ENCODE measurements around the gene ARID1A. TPM values are rescaled to one million over a fixed set of nuclear protein-coding genes. Genes with fewer than 3 reads are reported as not detected.

Gene ARID1A
- total RNA-seq, 6 experiments from 2014 or later: 22.2 to 36.4 (median 29.4) TPM

DNA sequence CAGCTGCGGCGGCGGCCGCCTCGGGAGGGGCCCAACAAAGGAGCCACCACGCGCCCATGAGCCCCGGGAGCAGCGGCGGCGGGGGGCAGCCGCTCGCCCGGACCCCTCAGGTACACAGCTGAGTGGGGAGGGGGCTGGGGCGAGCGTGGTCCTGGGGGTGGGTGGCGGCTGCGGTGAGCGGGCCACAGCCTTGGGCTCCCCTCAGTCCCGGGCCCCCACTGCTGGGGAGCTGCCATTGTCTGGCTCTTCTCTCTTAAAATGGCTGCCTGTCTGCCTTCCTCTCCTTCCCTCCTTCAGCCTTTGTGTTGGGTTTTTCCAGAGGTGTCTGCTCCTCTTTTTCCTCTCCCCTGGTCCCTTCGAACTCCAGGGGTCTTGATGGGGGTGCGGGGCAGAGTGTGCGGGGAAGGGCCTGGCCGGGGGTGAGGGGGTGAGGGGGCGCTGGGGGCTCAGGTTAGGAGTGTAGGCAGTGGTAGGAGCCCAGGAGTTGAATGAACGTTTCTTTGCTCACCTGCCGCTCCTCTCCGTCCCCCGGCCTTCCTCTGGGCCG lies 1.7 kb downstream of the ARID1A start:
- peaks cover 8 to 62% (median 30%) of the 10 kb centered on the region in 4 donors for H3K4me1 ChIP-seq
- H3K9me3 ChIP-seq: no peaks in the 10 kb centered on the region
- intact Hi-C loops (cut with DNase I): no loop called here
- H3K27me3 ChIP-seq: no peaks in the 10 kb centered on the region
- ATAC-seq (no peak), DNase-seq (peak; percentile 34 to 57 (median 50))
- WGBS (ENCODE audit: insufficient coverage, low coverage, low lambda C conversion rate, missing lambda C conversion rate): 0% methylated on average over 6 of the region's 30 CpGs
- no peaks in the 10 kb centered on the region for H3K36me3 ChIP-seq
- peak overlapping the region; percentile 72 to 87 (median 75) for H3K4me3 ChIP-seq
- H3K27ac ChIP-seq: peak overlapping the region; percentile 96 to 97 (median 97)
- TF ChIP-seq, protein P1, sequence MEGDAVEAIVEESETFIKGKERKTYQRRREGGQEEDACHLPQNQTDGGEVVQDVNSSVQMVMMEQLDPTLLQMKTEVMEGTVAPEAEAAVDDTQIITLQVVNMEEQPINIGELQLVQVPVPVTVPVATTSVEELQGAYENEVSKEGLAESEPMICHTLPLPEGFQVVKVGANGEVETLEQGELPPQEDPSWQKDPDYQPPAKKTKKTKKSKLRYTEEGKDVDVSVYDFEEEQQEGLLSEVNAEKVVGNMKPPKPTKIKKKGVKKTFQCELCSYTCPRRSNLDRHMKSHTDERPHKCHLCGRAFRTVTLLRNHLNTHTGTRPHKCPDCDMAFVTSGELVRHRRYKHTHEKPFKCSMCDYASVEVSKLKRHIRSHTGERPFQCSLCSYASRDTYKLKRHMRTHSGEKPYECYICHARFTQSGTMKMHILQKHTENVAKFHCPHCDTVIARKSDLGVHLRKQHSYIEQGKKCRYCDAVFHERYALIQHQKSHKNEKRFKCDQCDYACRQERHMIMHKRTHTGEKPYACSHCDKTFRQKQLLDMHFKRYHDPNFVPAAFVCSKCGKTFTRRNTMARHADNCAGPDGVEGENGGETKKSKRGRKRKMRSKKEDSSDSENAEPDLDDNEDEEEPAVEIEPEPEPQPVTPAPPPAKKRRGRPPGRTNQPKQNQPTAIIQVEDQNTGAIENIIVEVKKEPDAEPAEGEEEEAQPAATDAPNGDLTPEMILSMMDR (IDR thresholded peaks at IDR 0.05): no peak
- no peak for TF ChIP-seq POLR2A (IDR thresholded peaks at IDR 0.05)

DNA sequence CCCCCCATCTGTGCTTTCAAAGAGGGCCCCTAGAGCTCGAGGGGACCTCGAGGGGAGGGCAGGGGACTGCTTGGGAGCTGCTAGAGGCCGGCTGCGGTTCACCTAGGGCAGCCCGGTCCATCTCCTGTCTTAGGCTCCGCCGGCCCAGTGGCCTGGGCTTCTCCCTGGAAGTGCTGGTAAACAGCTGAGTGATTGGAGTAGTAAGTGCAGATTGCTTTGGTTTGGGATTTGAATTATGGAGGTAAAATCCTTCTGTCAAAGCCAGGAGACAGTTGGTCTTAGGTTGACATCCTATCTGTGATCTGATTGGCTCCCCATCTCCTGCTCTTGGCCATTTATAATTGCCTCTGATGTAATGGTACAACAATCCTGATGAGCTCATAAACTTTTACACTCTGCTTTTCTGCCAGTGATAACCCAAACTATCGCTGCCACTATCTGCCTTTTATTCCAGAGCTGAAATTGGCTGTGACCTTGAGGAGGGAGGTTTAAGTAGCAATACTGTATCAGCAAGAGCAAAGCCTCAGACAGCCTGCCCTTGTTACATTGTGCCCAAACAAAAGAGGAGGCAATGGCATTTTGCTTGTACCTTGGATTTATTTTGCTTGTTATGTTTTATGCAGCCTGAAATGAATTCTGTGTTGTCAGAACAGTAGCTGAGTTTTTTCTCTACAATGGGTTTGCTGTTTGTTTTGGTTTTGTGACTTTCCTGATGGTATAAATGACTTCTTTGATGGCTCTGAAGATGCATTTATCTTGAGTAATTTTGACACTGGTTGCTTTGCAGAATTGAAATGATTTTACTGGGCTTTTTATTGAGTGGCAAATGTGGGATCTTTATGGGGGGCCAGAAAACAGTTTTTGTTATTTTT lies 2.4 kb downstream of the ARID1A start:
- intact Hi-C loops (cut with DNase I): no loop called here
- Histone ChIP-seq H3K36me3 (no peaks in the 10 kb centered on the region), H3K4me1 (peaks cover 4 to 69% (median 33%) of the 10 kb centered on the region in 4 donors), H3K4me3 (peak overlapping the region; percentile 72 to 87 (median 75)), H3K27me3 (no peaks in the 10 kb centered on the region), H3K9me3 (no peaks in the 10 kb centered on the region), H3K27ac (peak overlapping the region; percentile 96 to 97 (median 97))
- ATAC-seq (peak; percentile 40 to 62 (median 49)), DNase-seq (peak; percentile 54 to 74 (median 57))
- TF ChIP-seq, protein P1 (IDR thresholded peaks at IDR 0.05): no peak
- TF ChIP-seq POLR2A (IDR thresholded peaks at IDR 0.05): peak; percentile 77
- 3% methylated on average over 7 of the region's 8 CpGs for WGBS (ENCODE audit: insufficient coverage, low coverage, low lambda C conversion rate, missing lambda C conversion rate)

DNA sequence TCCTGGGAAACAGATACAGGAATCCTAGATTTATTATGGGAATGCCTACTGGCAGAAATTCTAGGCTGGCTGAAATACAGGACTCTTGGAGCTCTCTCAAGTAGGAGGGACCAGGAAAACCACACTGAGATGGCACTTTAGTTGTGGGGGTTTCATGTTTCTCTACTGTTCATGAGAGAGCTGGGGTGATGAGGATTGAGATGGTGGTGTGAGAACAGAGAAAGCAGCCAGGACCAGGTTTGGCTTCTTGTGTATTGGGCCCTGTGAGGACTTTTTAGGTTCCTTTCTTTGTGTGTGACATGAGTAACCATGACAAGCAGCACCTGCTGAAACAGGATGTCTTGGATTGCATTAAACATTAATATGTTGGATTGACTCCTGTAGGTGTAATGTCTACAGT lies 4.9 kb downstream of the ARID1A start:
- H3K4me3 ChIP-seq: no peak overlapping the region
- no peaks in the 10 kb centered on the region for H3K27me3 ChIP-seq
- ATAC-seq (no peak), DNase-seq (no peak)
- peak overlapping the region in 1 of 3 donors; percentile 10 for H3K27ac ChIP-seq
- no peak for TF ChIP-seq POLR2A (IDR thresholded peaks at IDR 0.05)
- TF ChIP-seq, protein P1 (IDR thresholded peaks at IDR 0.05): no peak
- H3K36me3 ChIP-seq: no peaks in the 10 kb centered on the region
- intact Hi-C loops (cut with DNase I): loop anchor here (10.0 kb wide), 2 partner anchors 74 to 84 kb away; partner anchors contain the start of gene PIGV (in 1 of the 2)
- no peaks in the 10 kb centered on the region for H3K9me3 ChIP-seq
- H3K4me1 ChIP-seq: peaks cover 0 to 71% (median 28%) of the 10 kb centered on the region in 4 donors

DNA sequence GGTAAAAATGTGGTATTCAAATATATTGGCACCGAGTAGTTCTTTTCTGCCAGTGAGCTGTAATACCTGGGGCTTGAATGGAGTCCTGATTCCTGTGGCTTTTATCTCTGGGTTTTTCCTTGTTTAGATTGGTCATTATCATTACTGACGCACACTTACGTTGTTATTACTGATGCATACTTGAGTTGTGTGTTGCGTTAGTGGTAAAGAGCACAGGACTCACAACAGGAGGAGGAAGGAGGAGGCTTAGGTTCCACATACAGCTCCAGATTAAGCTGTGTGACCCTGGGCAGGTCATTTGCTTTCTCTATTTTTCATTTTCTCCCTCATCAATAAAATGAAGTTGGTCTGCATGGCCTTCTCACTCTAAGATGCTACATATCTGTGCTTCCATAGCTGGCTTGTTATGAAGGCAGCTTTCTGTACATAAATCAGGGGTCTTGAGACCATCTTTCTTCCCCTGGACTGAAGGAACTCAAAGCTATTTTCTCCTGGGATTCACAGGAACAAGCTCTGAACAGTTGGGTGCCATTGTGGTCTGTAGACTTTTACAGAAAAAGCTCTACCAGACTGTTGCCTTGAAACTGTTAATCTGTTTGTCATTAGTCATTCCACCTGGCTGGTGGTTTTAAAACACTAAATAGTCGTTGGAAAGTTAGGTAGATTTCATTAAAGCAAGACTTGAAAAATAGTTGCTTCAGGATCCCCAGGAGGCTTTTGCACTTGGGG lies 5.6 kb downstream of the ARID1A start:
- Histone ChIP-seq H3K9me3 (no peaks in the 10 kb centered on the region), H3K36me3 (no peaks in the 10 kb centered on the region), H3K27ac (peak overlapping the region in 2 of 3 donors; percentile 1 to 41), H3K27me3 (no peaks in the 10 kb centered on the region), H3K4me3 (no peak overlapping the region), H3K4me1 (peaks cover 0 to 76% (median 32%) of the 10 kb centered on the region in 4 donors)
- TF ChIP-seq POLR2A (IDR thresholded peaks at IDR 0.05): no peak
- TF ChIP-seq, protein P1 (IDR thresholded peaks at IDR 0.05): no peak
- intact Hi-C loops (cut with DNase I): loop anchor here (10.0 kb wide), 2 partner anchors 73 to 83 kb away; partner anchors contain the start of gene PIGV (in 1 of the 2)
- no peak for DNase-seq
- ATAC-seq: no peak
- 56% methylated on average over 5 of the region's 5 CpGs for WGBS (ENCODE audit: insufficient coverage, low coverage, low lambda C conversion rate, missing lambda C conversion rate)

Measured in right lobe of liver (tissue), 6 donors.